Effector CD8-positive, alpha-beta T cell (primary cell): Measurements from ENCODE around the gene LYZ.

Source experiments
- DNase-seq: peaks from one replicate; lab custom pipeline; 2025; lab: John Stamatoyannopoulos, UW

LYZ gene

DNA sequence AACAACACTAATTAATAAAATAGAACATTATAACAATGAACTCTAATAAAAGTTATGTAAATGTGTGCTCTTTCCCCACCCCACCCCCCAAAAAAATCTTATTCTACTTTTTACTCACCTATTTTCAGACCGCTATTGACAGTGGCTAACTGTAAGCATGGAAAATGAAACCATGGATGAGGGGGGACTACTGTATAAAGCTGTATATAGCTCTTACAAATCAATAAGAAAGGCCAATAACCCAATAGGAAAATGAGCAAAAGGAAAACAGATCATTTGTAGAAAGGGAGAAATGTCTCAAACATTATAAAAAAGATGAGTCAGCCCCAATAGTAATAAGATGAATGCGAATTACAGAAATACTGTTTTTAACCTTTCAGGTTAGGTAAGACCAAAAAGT is 38.7 kb downstream of the LYZ start:
- DNase-seq: no peak

- no peak for DNase-seq
Measured at GRCh38 chr12:69388371-69388770, 40.2 kb downstream of the LYZ start.

DNA sequence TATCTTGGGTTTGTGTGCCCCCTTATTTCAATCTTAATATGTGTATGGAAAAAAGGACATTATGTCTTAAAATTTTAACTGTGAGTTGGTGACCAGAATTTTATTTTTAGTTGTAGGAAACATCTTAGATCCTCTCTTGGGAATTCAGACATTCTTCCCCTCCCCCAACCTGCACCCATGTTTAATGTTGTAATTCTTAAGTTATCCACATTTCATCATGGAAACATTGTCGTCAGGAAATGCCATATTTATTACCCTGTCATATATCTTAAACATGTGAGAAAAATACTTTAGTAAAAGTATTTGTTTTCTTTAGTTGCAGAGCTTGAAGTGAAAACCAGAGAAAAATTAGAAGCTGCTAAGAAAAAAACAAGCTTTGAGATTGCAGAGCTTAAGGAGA is 41.6 kb downstream of the LYZ start:
- DNase-seq: no peak

GRCh38 chr12:69392179-69392928 is 44.2 kb downstream of the LYZ start:
- DNase-seq: no peak

DNA sequence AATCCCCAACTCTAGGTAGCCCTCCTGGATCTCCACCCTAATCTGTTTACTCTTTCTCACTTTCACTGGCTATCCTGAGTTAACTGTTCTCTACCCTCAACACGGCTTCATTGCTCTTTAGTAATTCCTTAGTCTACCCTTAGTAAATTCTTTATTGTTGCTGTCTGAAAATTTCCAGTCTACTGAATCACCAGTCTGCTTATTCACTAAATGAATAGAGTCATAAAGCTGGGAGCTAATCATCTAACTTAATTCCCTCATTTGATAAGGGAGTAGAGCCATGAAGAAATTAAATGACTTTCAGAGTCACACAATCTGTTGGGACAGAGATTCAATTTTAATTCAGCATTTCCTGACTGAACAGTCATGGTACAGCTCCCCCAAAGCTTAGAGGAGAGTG is 47.9 kb downstream of the LYZ start:
- no peak for DNase-seq

- no peak for DNase-seq
Measured at GRCh38 chr12:69396963-69397362, 48.8 kb downstream of the LYZ start.

DNA sequence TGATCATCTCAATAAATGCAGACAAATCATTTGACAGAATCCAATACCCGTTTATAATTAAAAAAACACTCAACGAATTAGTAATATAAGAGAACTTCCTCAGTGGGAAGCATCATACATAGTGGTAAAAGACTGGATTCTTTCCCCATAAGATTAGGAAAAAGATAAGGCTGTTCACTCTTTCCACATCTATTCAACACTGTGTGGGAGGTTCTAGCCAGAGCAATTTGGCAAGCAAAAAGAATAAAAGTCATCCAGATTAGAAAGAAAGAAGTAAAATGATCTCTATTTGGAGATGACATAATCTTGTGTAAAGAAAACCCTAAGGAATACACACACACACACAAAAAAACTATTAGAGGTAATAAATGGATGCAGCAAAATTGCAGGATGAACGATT is 49.8 kb downstream of the LYZ start:
- DNase-seq: no peak

DNA sequence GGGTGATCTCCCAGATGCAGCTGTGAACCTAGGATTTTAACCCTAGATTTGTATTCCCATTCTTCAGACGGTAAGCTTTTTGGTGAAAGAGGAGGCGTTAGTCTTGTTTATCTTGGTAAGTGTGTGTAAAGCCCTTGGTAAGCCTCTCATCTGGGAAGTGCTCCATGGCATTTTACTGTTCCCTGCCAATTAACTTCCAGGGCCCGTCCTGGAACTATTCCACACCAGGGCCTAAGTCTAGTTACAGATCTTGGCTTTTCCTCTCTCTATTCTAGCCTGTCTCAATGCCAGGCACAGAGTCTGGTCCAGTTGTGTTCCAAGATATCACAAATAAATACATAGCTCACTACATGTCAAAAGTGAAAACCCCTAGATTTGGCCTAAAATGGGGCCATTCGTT is 53.8 kb downstream of the LYZ start:
- no peak for DNase-seq
